ENCODE data around the gene SHC2.

SHC2 gene

GRCh38 chr19:376111-376470 is 84.7 kb downstream of the SHC2 start:
- no peak for DNase-seq (ENCODE audit: extremely low read depth in 1 of 2, low read depth in 1 of 2)

- DNase-seq (ENCODE audit: extremely low read depth in 1 of 2, low read depth in 1 of 2): no peak
Observed at GRCh38 chr19:375395-376110, 85.3 kb downstream of the SHC2 start.

GRCh38 chr19:374886-375235 is 86.0 kb downstream of the SHC2 start:
- DNase-seq (ENCODE audit: extremely low read depth in 1 of 2, low read depth in 1 of 2): no peak

GRCh38 chr19:374183-374885 is 86.5 kb downstream of the SHC2 start:
- DNase-seq (ENCODE audit: extremely low read depth in 1 of 2, low read depth in 1 of 2): no peak

- DNase-seq (ENCODE audit: extremely low read depth in 1 of 2, low read depth in 1 of 2): no peak
Observed at GRCh38 chr19:373391-374182, 87.2 kb downstream of the SHC2 start.

- DNase-seq (ENCODE audit: extremely low read depth in 1 of 2, low read depth in 1 of 2): no peak
Observed at GRCh38 chr19:372306-372890, 88.4 kb downstream of the SHC2 start.

- DNase-seq (ENCODE audit: extremely low read depth in 1 of 2, low read depth in 1 of 2): no peak
Observed at GRCh38 chr19:371501-372168, 89.2 kb downstream of the SHC2 start.

- DNase-seq (ENCODE audit: extremely low read depth in 1 of 2, low read depth in 1 of 2): no peak
Observed at GRCh38 chr19:370641-371330, 90.0 kb downstream of the SHC2 start.

- no peak for DNase-seq (ENCODE audit: extremely low read depth in 1 of 2, low read depth in 1 of 2)
Observed at GRCh38 chr19:369876-370275, 91.0 kb downstream of the SHC2 start.

- DNase-seq (ENCODE audit: extremely low read depth in 1 of 2, low read depth in 1 of 2): no peak
Observed at GRCh38 chr19:369256-369655, 91.6 kb downstream of the SHC2 start.

- no peak for DNase-seq (ENCODE audit: extremely low read depth in 1 of 2, low read depth in 1 of 2)
Observed at GRCh38 chr19:368630-369024, 92.2 kb downstream of the SHC2 start.

- no peak for DNase-seq (ENCODE audit: extremely low read depth in 1 of 2, low read depth in 1 of 2)
Observed at GRCh38 chr19:367963-368629, 92.7 kb downstream of the SHC2 start.

- DNase-seq (ENCODE audit: extremely low read depth in 1 of 2, low read depth in 1 of 2): no peak
Observed at GRCh38 chr19:367561-367960, 93.3 kb downstream of the SHC2 start.

- DNase-seq (ENCODE audit: extremely low read depth in 1 of 2, low read depth in 1 of 2): no peak
Observed at GRCh38 chr19:366951-367350, 93.9 kb downstream of the SHC2 start.

All from activated CD8-positive, alpha-beta memory T cell treated with anti-CD3 and anti-CD28 coated beads for 1 hour (primary cell).